ENCODE results near the gene SMIM45.
"Not testable (repeated sequence)": the region's sequence is repeated elsewhere in the genome, so short reads cannot be mapped to it uniquely, and the experiment has no call there.

Gene SMIM45

DNA sequence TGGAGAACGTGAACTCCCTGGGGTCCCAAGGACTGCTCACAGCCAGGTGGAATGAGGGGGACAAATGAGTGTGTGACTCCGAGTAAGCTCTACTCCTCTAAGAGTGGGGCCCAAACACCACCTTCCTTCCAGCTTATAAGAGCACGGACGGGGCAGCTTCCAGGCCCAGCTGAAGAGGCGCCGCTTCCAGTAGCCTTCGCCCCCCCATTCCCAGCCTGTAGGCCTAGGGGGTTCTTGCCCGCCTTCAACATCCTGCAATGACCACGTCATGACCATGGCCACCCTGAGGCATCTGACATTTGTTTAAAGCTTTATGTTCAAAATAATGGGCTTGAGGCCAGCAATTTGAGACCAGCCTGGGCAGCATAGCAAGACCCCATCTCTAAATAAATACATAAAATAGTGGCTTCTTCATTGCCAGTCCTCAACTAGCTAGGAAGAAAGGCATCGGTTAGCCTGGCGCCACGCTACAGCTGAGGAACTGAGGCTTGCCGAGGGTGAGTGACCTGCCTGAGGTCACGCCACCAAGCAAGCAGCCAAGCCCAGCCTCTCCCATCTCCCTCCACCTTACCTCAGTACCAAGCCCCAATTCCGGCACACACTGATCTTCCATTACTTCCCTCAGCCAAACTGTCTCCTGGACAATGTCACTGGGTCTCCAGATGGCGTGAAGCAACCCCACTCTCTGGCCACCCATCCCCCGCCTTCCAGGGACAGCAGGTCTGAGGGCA, 17.5 kb upstream of the SMIM45 start:
- no peaks in the 10 kb centered on the region for H3K9me3 ChIP-seq (ENCODE audit: control insufficient read depth, low read length, poor library complexity, severe bottlenecking)
- Mint-ChIP-seq H3K4me1 (peaks cover 17% of the 10 kb centered on the region), H3K27me3 (no peaks in the 10 kb centered on the region), H3K36me3 (ENCODE audit: low read depth) (no peaks in the 10 kb centered on the region), H3K4me3 (no peak overlapping the region), H3K27ac (peak overlapping the region; percentile 81)
- no peak for DNase-seq
- ATAC-seq = no peak

DNA sequence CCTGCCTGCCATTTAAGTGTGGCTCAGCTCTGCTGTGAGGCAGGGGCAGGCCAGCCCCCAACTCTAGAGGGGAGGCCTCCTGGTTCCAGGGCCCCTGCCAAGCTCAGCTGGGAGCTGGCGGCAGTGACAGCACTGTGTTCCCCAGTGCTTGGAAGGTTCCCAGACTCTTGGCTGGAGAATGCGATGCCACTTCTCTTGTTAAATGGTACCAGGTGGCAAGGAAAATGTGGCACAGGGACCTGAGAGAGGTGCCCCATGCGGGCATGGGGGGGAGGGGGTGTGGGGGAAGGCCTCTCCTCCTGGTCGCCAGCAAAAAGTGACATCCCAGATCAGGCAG, 17.0 kb upstream of the SMIM45 start:
- H3K27ac Mint-ChIP-seq = peak overlapping the region; percentile 81

DNA sequence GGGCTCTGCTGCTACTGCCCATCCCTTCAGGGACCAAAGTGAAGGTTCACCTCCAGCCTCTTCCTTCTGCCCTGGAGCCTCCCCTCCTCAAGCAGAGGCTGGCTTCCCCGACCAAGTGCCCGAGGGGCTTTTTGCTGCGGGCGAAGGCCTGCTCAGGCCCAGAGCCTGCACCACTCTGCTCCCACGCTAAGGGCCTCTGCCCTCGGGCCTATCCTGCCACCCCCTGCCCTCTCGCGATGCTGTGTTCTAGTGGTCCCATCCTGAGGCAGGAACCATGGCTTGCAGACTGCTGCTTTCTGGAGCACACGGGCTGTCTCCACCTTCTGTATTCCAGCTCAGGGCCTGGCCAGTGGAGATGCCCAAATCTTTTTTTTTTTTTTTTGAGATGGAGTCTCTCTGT, 16.4 kb upstream of the SMIM45 start:
- no peaks in the 10 kb centered on the region for H3K27me3 Mint-ChIP-seq
- H3K9me3 ChIP-seq (ENCODE audit: control insufficient read depth, low read length, poor library complexity, severe bottlenecking) = no peaks in the 10 kb centered on the region
- H3K27ac Mint-ChIP-seq = peak overlapping the region; percentile 99
- no peak overlapping the region for H3K4me3 Mint-ChIP-seq
- ATAC-seq (no peak), DNase-seq (no peak)
- no peaks in the 10 kb centered on the region for H3K36me3 Mint-ChIP-seq (ENCODE audit: low read depth)
- peaks cover 25% of the 10 kb centered on the region for H3K4me1 Mint-ChIP-seq

More for the DNA sequence above, 17.0 kb upstream of the SMIM45 start:
- no peaks in the 10 kb centered on the region for H3K9me3 ChIP-seq (ENCODE audit: control insufficient read depth, low read length, poor library complexity, severe bottlenecking)
- Mint-ChIP-seq H3K36me3 (ENCODE audit: low read depth) (no peaks in the 10 kb centered on the region), H3K4me1 (peaks cover 22% of the 10 kb centered on the region), H3K27me3 (no peaks in the 10 kb centered on the region), H3K4me3 (no peak overlapping the region)
- DNase-seq (no peak), ATAC-seq (no peak)

DNA sequence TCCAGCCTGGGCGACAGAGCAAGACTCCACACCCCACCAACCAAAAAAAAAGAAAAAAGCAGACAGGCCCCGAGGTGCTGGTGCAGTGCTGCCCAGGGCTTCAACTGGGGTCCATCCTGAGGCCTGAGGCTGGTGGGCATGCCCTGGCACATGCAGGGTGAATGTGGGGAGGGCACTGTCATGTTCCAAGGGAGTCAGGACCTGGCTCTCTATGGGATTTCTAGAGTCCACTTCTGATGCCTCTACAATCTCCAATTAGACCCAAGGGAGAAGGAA, 15.1 kb upstream of the SMIM45 start:
- Mint-ChIP-seq H3K4me1 (peaks cover 36% of the 10 kb centered on the region), H3K27ac (peak overlapping the region; percentile 99), H3K36me3 (ENCODE audit: low read depth) (no peaks in the 10 kb centered on the region), H3K4me3 (peak overlapping the region; percentile 12), H3K27me3 (no peaks in the 10 kb centered on the region)
- DNase-seq = no peak
- no peaks in the 10 kb centered on the region for H3K9me3 ChIP-seq (ENCODE audit: control insufficient read depth, low read length, poor library complexity, severe bottlenecking)
- ATAC-seq = no peak

DNA sequence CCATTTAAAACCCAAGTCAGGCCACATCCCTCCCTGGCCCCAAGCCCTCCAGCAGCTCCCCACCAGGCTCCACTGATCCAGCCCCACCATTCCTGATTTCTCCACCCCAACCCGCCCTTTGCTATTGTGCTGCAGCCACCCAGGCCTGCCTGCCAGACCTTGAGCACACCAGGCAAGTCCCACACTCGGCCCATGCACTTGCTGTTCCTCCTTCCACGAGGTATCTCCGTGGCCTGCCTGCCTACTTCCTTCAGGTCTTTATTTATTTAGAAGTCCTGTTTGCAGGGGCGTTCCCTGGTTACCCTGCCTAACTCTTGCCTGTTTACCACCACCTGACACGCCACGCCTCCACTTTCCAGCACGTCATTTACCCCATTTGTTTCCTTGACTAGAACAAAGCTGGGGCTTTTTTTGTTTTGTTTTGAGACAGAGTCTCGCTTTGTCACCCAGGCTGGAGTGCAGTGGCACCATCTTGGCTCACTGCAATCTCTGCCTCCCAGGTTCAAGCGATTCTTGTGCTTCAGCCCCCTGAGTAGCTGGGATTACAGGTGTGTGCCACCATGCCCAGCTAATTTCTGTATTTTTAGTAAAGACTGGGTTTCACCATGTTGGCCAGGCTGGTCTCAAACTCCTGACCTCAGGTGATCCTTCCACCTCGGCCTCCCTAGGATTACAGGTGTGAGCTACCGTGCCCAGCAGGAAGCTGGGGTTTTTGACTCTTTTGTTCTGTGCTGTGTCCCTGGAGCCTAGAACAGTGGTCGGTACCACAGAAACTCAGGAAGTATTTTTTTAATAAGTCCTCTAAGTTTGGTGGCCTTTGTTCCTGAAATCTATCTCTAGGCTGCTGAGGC, 11.7 kb upstream of the SMIM45 start:
- Mint-ChIP-seq H3K36me3 (ENCODE audit: low read depth) (no peaks in the 10 kb centered on the region), H3K27ac (peak overlapping the region; percentile 99), H3K4me1 (peaks cover 33% of the 10 kb centered on the region), H3K4me3 (peak overlapping the region; percentile 91), H3K27me3 (no peaks in the 10 kb centered on the region)
- ATAC-seq (peak; percentile 82), DNase-seq (peak; percentile 79 to 89 (median 85))
- no peaks in the 10 kb centered on the region for H3K9me3 ChIP-seq (ENCODE audit: control insufficient read depth, low read length, poor library complexity, severe bottlenecking)

DNA sequence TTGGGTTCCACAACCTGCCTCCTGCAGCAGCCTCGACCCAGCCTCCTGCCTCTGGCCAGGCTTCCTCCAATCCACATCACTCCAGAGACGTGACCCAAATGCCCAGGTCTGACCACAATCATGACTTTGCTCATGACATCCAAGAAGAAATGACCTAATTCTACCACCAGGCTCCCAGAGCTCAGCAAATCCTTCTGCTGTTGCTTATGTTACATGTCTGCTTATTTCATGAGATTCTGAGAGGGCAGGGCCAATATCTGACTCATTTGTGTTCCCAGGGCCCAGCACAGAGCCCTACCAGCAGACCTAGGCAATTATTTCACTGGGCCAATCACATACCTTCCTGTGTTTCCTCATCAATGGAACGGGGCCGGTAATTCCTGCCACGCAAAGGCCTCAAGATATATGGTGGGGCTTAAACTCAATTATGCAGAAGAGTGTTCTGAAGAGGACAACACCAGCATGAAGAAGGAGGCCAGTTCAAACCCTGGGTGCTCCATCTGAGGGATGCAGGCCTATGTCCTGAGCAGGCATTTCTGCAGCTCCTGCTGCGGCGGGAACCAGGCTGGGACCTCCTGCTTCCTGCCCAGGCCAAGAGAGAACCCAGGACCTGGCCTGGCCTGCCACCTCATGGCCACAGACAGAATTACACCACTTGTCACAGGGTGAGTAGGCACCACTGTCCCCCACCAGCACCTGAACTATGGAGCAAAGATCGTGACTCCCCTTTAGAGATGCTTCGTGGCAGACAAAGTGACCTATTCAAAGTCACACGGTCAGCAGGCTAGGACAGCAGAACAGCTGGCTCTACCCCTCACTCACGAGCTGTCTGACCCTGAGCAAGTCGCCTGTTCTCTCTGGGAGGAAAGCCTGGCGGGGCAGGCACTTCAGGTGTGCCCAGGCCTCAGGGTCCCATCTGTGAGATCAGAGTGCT, 10.9 kb upstream of the SMIM45 start:
- Mint-ChIP-seq H3K4me3 (peak overlapping the region; percentile 68), H3K36me3 (ENCODE audit: low read depth) (no peaks in the 10 kb centered on the region), H3K4me1 (peaks cover 36% of the 10 kb centered on the region), H3K27me3 (no peaks in the 10 kb centered on the region), H3K27ac (peak overlapping the region; percentile 99)
- ATAC-seq (peak; percentile 57), DNase-seq (peak; percentile 67 to 83 (median 72))
- no peaks in the 10 kb centered on the region for H3K9me3 ChIP-seq (ENCODE audit: control insufficient read depth, low read length, poor library complexity, severe bottlenecking)

DNA sequence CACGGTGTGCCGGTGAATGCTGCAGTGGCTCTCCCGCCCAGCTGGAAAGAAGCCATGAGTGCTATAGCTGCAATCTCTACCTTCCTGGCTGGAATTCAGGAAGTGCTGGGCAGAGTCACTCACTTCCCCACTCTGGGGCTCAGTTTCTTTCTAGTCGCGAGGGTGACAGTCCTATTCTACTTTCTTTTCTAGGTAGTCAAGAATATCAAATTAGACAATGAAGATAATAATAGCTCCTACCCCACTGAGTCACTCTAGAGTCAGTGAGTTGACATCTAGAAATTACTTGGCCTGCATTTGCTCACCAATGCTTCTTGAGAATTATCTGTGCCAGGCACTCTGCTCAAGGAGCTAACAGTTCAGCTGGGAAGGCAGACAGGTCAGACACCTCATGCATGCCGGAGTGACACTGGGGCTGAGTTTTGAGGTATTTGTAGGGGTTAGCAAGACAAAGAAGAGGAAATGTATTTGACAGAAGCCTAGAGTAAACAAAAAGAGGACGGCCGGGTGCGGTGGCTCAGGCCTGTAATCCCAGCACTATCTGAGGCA, 8.2 kb upstream of the SMIM45 start:
- DNase-seq (no peak), ATAC-seq (no peak)
- H3K9me3 ChIP-seq (ENCODE audit: control insufficient read depth, low read length, poor library complexity, severe bottlenecking) = no peaks in the 10 kb centered on the region
- no peak overlapping the region for H3K4me3 Mint-ChIP-seq
- no peaks in the 10 kb centered on the region for H3K36me3 Mint-ChIP-seq (ENCODE audit: low read depth)
- peak overlapping the region; percentile 86 for H3K27ac Mint-ChIP-seq
- H3K4me1 Mint-ChIP-seq = peaks cover 37% of the 10 kb centered on the region
- H3K27me3 Mint-ChIP-seq = no peaks in the 10 kb centered on the region

DNA sequence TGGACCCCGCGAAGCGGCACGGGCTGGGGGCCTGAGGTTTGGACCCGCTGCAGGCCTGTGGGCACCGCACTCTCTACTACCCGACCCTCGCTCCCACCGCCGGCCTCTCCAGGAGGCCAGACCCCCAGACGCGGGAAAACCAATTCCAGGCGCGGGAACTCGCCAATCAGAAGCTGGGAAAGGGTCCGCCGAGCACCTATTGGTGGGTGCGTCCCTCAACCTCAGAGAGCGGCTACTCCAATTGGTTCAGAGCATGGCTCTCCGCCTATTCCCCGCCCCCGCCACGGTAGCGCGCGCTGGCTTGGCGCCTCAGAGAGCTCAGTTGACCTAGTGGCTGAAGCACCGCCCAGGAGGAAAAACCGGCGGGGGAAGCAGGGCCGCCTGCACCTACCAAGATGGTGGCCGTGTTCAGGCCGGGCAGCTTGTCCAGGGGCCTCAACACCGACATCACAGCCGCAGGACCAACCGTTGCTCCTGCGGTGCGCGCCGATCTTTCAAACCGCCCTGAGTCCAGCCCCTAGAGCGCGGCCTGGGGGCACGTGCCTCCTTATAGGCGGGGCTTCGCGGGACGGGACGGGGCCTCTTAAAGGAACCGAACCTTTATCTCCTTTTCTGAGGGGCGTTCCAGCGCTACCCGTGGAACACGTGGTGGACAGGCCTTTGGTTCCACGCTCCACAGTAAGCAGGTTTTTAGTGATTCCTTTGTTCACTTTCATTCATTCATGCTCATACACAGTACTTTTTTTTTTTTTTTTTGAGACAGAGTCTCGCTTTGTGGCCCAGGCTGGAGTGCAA, 5.1 kb upstream of the SMIM45 start, which contains the start of gene CENPM:
Gene CENPM, minus strand, starts transcription at position 524 of the 795 bp plus-strand sequence. Its CDS starts 76 bp downstream, at position 448.
- Mint-ChIP-seq H3K4me1 (peaks cover 14% of the 10 kb centered on the region), H3K27ac (peak within 1 kb of the TSS; percentile 78), H3K4me3 (peak within 1 kb of the TSS; percentile 91)

DNA sequence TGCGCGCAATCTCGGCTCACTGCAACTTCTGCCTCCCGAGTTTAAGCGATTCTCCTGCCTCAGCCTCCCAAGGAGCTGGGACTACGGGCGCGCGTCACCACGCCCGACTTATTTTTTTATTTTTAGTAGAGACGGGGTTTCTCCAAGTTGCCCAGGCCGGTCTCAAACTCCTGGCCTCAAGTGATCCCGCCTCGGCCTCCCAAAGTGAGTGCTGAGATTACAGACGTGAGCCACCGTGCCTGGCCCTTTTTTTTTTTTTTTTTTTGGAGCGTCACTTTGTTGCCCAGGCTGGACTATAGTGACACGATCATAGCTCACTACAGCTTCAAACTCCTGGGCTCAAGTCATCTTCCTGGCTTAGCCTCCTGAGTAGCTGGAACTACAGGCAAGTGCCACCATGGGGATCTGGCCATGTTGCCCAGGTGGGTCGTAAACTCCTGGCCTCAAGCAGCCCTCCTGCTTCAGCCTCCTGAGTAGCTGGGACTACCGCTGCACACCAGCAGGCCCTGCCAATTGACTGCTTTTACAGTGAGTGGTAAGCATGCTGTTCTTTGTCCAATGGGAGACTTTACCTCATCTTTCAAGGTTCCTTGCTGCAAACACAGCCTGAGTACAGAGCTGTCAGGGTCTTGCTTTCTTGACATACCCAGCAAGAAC, 4.4 kb upstream of the SMIM45 start:
- H3K9me3 ChIP-seq (ENCODE audit: control insufficient read depth, low read length, poor library complexity, severe bottlenecking) = no peaks in the 10 kb centered on the region
- H3K4me3 Mint-ChIP-seq = peak overlapping the region; percentile 91
- H3K27me3 Mint-ChIP-seq = no peaks in the 10 kb centered on the region
- no peaks in the 10 kb centered on the region for H3K36me3 Mint-ChIP-seq (ENCODE audit: low read depth)
- DNase-seq = no peak
- H3K27ac Mint-ChIP-seq = peak overlapping the region; percentile 32
- no peak for ATAC-seq
- peaks cover 14% of the 10 kb centered on the region for H3K4me1 Mint-ChIP-seq

More for the DNA sequence above, 5.1 kb upstream of the SMIM45 start, which contains the start of gene CENPM:
- DNase-seq (peak; percentile 75 to 79 (median 78)), ATAC-seq (peak; percentile 96)
- H3K9me3 ChIP-seq (ENCODE audit: control insufficient read depth, low read length, poor library complexity, severe bottlenecking) = no peaks in the 10 kb centered on the region
- Mint-ChIP-seq H3K27me3 (no peaks in the 10 kb centered on the region), H3K36me3 (ENCODE audit: low read depth) (no peaks in the 10 kb centered on the region)

DNA sequence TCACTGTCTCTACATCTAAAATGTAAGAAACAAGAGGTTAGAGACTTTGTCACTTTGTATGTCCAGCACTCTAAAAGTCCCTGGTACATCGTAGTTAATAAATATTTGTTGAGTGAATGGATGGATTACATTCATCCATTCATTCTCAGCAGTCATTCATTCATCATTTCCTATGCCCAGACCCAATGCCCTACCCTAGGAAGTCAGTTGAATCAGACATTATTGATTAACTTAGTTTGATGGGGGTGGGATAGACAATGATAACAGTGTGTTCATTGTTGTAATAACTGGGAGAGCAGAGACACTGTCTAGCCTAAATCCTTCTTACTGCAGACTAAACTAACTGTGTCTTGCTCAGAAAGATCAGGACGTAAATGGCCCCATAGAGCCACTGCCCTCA, 3.8 kb upstream of the SMIM45 start:
- Mint-ChIP-seq H3K36me3 (ENCODE audit: low read depth) (no peaks in the 10 kb centered on the region), H3K27ac (no peak overlapping the region), H3K27me3 (no peaks in the 10 kb centered on the region), H3K4me1 (peaks cover 14% of the 10 kb centered on the region), H3K4me3 (peak overlapping the region; percentile 12)
- ATAC-seq (no peak), DNase-seq (no peak)
- no peaks in the 10 kb centered on the region for H3K9me3 ChIP-seq (ENCODE audit: control insufficient read depth, low read length, poor library complexity, severe bottlenecking)

DNA sequence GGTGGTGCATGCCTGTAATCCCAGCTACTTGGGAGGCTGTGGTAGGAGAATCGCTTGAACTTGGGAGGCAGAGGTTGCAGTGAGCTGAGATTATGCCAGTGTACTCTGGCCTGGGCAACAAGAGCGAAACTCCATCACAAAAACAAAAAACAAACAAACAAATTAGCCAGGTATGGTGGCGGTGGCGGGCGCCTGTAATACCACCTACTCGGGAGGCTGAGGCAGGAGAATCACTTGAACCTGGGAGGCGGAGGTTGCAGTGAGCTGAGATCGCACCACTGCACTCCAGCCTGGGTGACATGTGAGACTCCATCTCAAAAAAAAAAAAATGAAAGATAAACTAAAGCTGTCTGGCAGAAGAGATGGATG, 3.0 kb upstream of the SMIM45 start:
- H3K9me3 ChIP-seq (ENCODE audit: control insufficient read depth, low read length, poor library complexity, severe bottlenecking); H3K4me3 Mint-ChIP-seq; H3K36me3 Mint-ChIP-seq (ENCODE audit: low read depth); ATAC-seq; DNase-seq; H3K27me3 Mint-ChIP-seq: not testable (repeated sequence)
- H3K4me1 Mint-ChIP-seq = peaks cover 12% of the 10 kb centered on the region
- peak overlapping the region; percentile 56 for H3K27ac Mint-ChIP-seq
